NOMO-1 (cell line): ENCODE results near the gene TEX14.
"Not testable (repeated sequence)": the region's sequence is repeated elsewhere in the genome, so short reads cannot be mapped to it uniquely, and the experiment has no call there.

Source experiments
- DNase-seq, 2 experiments: peaks; one replicate each; lab custom pipeline; 2025; ENCODE audit not compliant: unreplicated experiment in 2 of 2; lab: John Stamatoyannopoulos, UW

TEX14 gene

DNA sequence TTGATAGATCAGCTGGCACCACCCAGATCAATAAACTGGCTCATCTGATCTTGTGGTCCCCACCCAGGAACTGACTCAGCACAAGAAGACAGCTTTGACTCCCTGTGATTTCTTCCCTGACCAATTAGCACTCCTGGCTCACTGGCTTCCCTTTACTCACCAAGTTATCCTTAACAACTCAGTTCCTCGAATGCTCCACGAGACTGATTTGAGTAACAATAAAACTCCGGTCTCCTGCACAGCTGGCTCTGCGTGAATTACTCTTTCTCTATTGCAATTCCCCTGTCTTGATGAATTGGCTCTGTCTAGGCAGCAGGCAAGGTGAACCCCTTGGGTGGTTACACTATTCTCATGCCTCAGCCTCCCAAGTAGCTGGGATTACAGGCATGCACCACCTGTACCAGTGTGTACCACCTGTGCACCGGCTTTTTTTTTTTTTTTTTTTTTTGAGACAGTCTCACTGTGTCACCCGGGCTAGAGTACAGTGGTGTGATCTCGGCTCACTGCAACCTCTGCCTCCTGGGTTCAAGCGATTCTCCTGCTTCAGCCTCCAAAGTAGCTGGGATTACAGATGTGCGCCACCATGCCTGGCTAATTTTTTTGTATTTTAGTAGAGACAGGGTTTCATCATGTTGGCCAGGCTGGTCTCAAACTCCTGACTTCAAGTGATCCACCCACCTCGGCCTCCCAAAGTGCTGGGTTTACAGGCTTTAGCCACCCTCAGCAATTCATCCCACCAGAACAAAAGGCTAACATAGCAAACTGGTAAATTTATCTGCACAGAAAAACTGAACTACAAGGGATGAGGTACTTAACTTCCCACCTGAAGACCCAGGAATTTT, 33.7 kb downstream of the TEX14 start:
- not testable (repeated sequence) for DNase-seq

DNA sequence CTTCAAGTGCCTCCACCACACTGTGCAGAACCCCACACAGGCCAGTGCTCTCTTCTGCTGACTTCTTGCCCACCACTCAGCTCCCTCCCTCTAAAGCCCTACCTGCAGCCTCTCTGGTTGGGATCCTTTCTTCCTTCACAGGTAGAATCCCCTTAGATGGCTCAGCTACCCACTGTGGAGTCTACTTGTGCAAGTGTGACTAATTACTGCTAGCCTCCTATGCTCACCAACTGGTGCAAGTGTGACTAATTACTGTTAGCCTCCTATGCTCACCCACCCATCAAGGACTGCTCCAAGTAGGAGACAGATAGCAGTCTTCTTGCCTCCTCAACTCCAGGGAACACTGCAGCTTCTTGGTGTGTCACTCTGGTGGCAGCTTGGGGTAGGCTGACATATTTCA, 43.6 kb downstream of the TEX14 start:
- DNase-seq, result no peak

- DNase-seq, result no peak
Observed at GRCh38 chr17:58643147-58643546, 48.7 kb downstream of the TEX14 start.

GRCh38 chr17:58641887-58642311, 49.9 kb downstream of the TEX14 start:
- no peak for DNase-seq

- DNase-seq, result no peak
Observed at GRCh38 chr17:58640202-58640601, 51.6 kb downstream of the TEX14 start.

DNA sequence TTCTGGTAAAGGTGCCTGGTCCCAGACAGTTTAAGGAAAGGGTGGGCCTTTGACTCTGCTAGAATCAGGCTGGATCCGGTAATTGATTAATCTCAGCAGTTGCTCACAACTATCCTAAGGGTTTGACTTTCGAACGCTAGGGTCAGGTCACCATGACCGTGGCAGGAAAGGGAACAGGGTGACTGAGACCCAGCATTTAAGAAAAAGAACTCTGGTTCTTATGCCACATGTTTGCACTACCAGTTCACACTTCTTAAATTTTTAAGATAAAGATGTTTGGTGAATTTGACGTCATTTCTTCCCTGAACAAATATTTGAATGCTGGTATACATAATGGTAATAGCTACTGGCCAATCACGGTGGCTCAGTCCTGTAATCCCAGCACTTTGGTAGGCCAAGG, 52.2 kb downstream of the TEX14 start:
- DNase-seq, result no peak

DNA sequence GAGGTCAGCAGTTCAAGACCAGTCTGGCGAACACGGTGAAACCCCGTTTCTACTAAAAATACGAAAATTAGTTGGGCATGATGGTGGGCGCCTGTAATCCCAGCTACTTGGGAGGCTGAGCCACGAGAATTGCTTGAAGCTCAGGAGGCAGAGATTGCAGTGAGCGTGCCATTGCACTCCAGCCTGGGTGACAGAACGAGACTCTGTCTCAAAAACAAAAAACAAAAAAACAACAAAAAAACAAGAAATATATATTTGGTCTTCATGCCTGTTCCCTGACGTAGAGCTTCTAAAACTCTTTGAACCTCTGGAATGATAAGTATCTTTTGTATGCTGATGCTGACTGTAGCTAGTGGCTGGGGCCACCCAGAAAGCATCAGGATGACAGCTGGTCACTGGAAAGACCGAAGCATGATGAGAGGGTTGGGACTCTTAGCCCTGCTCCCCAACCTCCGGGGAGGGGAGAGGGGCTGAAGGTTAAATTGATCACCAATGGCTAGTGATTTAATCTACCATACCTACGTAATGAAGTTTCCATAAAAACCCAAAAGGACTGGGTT, 54.8 kb downstream of the TEX14 start:
- DNase-seq, result no peak

DNA sequence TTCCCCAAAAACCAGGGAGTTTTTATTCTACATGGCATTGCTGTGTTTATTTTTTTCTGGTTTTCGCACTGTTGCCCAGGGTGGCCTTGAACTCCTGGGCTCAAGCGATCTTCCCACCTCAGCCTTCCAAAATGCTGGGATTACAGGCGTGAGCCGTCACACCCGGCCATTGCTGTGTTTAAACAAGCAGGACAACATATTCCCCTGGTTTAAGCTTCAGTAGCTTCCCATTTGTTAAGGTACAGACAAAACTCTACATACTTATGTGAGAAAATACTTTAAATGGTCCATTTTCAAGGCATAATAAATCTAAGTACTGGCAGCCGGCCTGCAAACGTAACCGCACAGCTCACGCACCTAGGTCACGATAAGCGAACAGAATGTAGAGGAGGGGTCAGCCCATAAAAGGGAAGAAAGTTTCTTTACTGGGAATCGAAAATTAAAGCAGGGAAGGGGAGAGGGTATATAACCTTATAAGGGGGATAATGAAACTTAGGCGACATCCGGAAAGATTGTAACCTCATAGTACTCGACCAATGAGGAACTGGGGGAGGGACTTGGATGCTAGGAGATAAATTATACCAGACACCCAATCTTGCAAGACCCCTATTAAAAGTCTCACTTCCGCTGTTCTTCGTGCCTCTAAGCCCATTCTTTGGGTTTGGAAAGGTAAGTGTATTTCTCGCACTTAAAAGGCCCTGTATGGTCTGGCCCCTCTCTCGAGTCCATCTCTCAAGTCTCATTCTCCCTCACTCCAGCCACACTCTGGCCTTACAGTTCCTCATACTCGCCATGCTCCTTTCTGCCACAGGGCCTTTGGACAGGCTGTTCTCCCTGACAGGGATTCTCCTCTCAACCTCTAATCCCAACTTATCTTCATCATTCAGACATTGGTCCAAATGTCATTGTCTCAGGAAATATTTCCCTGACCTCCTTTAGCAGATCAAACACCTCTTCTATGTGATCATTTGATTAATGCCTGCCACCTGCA, 59.2 kb downstream of the TEX14 start:
- DNase-seq, result peak; percentile 36 to 46

GRCh38 chr17:58631523-58632323, 60.1 kb downstream of the TEX14 start:
- DNase-seq, result peak; percentile 78 to 97

- no peak for DNase-seq
Observed at GRCh38 chr17:58630883-58631522, 60.8 kb downstream of the TEX14 start.

DNA sequence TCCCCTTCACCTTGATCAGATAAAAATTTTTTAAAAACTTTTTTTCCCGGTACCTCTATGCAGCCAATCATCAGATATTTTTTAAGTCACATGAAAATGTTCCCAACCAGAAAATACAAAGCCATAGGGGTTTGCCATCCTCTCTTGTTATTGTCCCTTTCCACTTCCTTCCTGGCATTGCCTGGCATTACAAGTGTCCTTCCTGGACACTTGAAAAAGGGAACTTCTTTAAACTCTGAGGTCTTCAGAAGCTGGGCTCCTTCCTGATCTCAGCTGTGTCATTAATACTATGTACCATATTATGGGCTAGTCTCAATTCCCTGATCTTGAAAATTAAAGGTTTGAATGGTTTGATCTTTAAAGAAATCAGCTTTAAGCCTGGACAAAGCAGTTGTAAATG, 64.9 kb downstream of the TEX14 start:
- peak in 1 of 2 experiments; percentile 28 for DNase-seq

GRCh38 chr17:58624751-58625150, 67.1 kb downstream of the TEX14 start:
- no peak for DNase-seq

- DNase-seq, result no peak
Observed at GRCh38 chr17:58621174-58621573, 70.7 kb downstream of the TEX14 start.

DNA sequence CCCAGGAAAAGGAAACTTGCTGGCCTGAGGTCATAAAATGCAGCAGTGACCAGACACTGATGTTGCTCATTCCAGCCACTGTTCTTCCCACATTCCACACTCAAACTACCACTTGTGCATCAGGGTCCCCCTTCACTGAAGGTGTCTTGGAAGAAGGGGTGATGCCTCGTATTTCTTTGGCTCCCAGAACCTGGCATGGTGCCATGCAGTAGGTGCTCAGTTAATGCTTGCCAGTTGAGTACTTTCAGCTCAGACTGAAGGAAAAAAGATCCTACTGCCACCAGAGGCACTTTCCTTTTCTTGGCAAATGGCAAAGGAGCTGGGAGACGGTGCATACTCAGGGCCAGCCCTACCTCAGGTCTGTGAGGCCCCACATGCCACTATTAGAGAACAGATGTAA, 73.5 kb downstream of the TEX14 start:
- no peak for DNase-seq

- no peak for DNase-seq
Observed at GRCh38 chr17:58617563-58617962, 74.3 kb downstream of the TEX14 start.

- DNase-seq, result no peak
Observed at GRCh38 chr17:58615768-58616659, 75.8 kb downstream of the TEX14 start.

GRCh38 chr17:58614859-58615459, 76.9 kb downstream of the TEX14 start:
- peak; percentile 39 to 44 for DNase-seq

GRCh38 chr17:58611331-58611730, 80.5 kb downstream of the TEX14 start:
- no peak for DNase-seq
